Liver (tissue), 9 donors: ENCODE results near the gene PALM2AKAP2. TPM values are rescaled to one million over a fixed set of nuclear protein-coding genes. Genes with fewer than 3 reads are reported as not detected.

ENCODE experiments used
- DNase-seq: peaks from one replicate; pipeline ENCODE4 v3.0.0-alpha.2; 2017; ENCODE audit warnings: low spot score
- H3K27ac ChIP-seq, 2 donors: one replicate each; pipeline ENCODE4 v1.7.0; 2013; ENCODE audit warnings: inconsistent platforms in 2 of 2, low read length in 2 of 2, control low read depth in 1 of 2, low read depth in 1 of 2, mild to moderate bottlenecking in 1 of 2
- H3K27me3 ChIP-seq, 4 donors: one replicate each; pipeline versions ENCODE4 v1.6.1 to v1.7.0; 2013; ENCODE audit warnings: low read length in 3 of 4, inconsistent platforms in 1 of 4, mild to moderate bottlenecking in 1 of 4, moderate library complexity in 1 of 4; ENCODE audit not compliant: control insufficient read depth in 4 of 4, insufficient read depth in 4 of 4
- H3K36me3 ChIP-seq, 4 donors: one replicate each; pipeline versions ENCODE4 v1.6.1 to v1.7.0; 2013; ENCODE audit warnings: low read length in 3 of 4, mild to moderate bottlenecking in 3 of 4, low read depth in 1 of 4, moderate library complexity in 1 of 4; ENCODE audit not compliant: control insufficient read depth in 4 of 4, insufficient read depth in 3 of 4
- H3K4me1 ChIP-seq, 4 donors: one replicate each; pipeline versions ENCODE4 v1.6.1 to v1.7.0; 2013; ENCODE audit warnings: low read length in 3 of 4, mild to moderate bottlenecking in 3 of 4, moderate library complexity in 1 of 4; ENCODE audit not compliant: control insufficient read depth in 4 of 4, insufficient read depth in 4 of 4
- H3K4me3 ChIP-seq, 3 donors: one replicate each; pipeline versions ENCODE4 v1.6.1 to v1.7.0; 2013; ENCODE audit warnings: low read length in 3 of 3, control low read depth in 1 of 3, low read depth in 1 of 3, mild to moderate bottlenecking in 1 of 3
- H3K9ac ChIP-seq, 2 donors: one replicate each; pipeline ENCODE4 v1.7.0; 2013; ENCODE audit warnings: low read length in 2 of 2, mild to moderate bottlenecking in 2 of 2, moderate library complexity in 2 of 2, control low read depth in 1 of 2, low read depth in 1 of 2
- H3K9me3 ChIP-seq, 4 donors: one replicate each; pipeline versions ENCODE4 v1.6.1 to v1.7.0; 2013; ENCODE audit warnings: low read length in 3 of 4; ENCODE audit not compliant: control insufficient read depth in 4 of 4
- ATF3 ChIP-seq: IDR thresholded peaks from 2 replicates; pipeline ENCODE4 v1.6.1; 2016; ENCODE audit warnings: antibody characterized with exemption
- CTCF ChIP-seq: fragments of 150-350 bp; IDR thresholded peaks from 2 replicates; pipeline ENCODE4 v1.5.1; 2017; ENCODE audit warnings: improper control_type of control experiment, low read depth, low read length; ENCODE audit not compliant: missing input control
- EGR1 ChIP-seq, 2 donors: IDR thresholded peaks; 2 replicates each; pipeline ENCODE4 v1.6.1; 2016 to 2018; ENCODE audit warnings: antibody characterized with exemption in 2 of 2, low read depth in 2 of 2
- FOXA1 ChIP-seq: IDR thresholded peaks from 2 replicates; pipeline ENCODE4 v1.6.1; 2016; ENCODE audit warnings: antibody characterized with exemption
- FOXA2 ChIP-seq: IDR thresholded peaks from 2 replicates; pipeline ENCODE4 v1.6.1; 2016; ENCODE audit warnings: antibody characterized with exemption
- GABPA ChIP-seq, 2 donors: IDR thresholded peaks in 1 of 2; conservative IDR thresholded peaks in 1 of 2; 2 replicates each; pipeline ENCODE4 v1.6.1; 2016; ENCODE audit warnings: antibody characterized with exemption in 2 of 2, mild to moderate bottlenecking in 1 of 2, moderate library complexity in 1 of 2
- HNF4A ChIP-seq, 2 donors: conservative IDR thresholded peaks; 2 replicates each; pipeline ENCODE4 v1.6.1; 2016; ENCODE audit warnings: antibody characterized with exemption in 2 of 2, mild to moderate bottlenecking in 2 of 2
- HNF4G ChIP-seq: IDR thresholded peaks from 2 replicates; pipeline ENCODE4 v1.6.1; 2016; ENCODE audit warnings: antibody characterized with exemption
- JUND ChIP-seq, 2 donors: IDR thresholded peaks; 2 replicates each; pipeline ENCODE4 v1.6.1; 2016; ENCODE audit warnings: antibody characterized with exemption in 2 of 2
- MAX ChIP-seq: IDR thresholded peaks from 2 replicates; pipeline ENCODE4 v1.6.1; 2016; ENCODE audit warnings: antibody characterized with exemption
- NR2F2 ChIP-seq: IDR thresholded peaks from 2 replicates; pipeline ENCODE4 v1.6.1; 2016; ENCODE audit warnings: antibody characterized with exemption
- RAD21 ChIP-seq, 2 donors: IDR thresholded peaks; 2 replicates each; pipeline ENCODE4 v1.6.1; 2016; ENCODE audit warnings: antibody characterized with exemption in 2 of 2, mild to moderate bottlenecking in 2 of 2
- REST ChIP-seq: IDR thresholded peaks from 2 replicates; pipeline ENCODE4 v1.6.1; 2016; ENCODE audit warnings: antibody characterized with exemption, mild to moderate bottlenecking
- RXRA ChIP-seq, 2 donors: IDR thresholded peaks; 2 replicates each; pipeline ENCODE4 v1.6.1; 2017 to 2018; ENCODE audit warnings: antibody characterized with exemption in 2 of 2, mild to moderate bottlenecking in 1 of 2
- SP1 ChIP-seq: IDR thresholded peaks from 2 replicates; pipeline ENCODE4 v1.6.1; 2018; ENCODE audit warnings: antibody characterized with exemption, mild to moderate bottlenecking
- TAF1 ChIP-seq: conservative IDR thresholded peaks from 2 replicates; pipeline ENCODE4 v1.6.1; 2016; ENCODE audit warnings: antibody characterized with exemption, mild to moderate bottlenecking
- YY1 ChIP-seq: IDR thresholded peaks from 2 replicates; pipeline ENCODE4 v1.6.1; 2016; ENCODE audit warnings: antibody characterized with exemption, mild to moderate bottlenecking
- ZBTB33 ChIP-seq: IDR thresholded peaks from 2 replicates; pipeline ENCODE4 v1.6.1; 2016; ENCODE audit warnings: antibody characterized with exemption
- WGBS: extraction: QIAGEN DNeasy Blood & Tissue Kit; methylation state at CpG from one replicate; pipeline ENCODE4 v1.1.7; 2013; 5-methylcytosine and 5-hydroxymethylcytosine counted together
- polyA plus RNA-seq, 2 donors: library from polyadenylated mRNA; stranded (reverse) in 1 of 2; unstranded in 1 of 2; fragments of 200-250 nt in 1 of 2; fragments of >200 nt in 1 of 2; fragmentation: Nextera tagmentation in 1 of 2; extraction: Ambion mirVana in 1 of 2; gene quantifications; one replicate each; pipeline versions ENCODE4 v1.2.1 to v1.2.3, GENCODE V29; 2013 to 2015
- total RNA-seq, 2 donors: library from RNA; depleted of rRNA; stranded (reverse); fragments of >200 nt; gene quantifications; one replicate each; pipeline ENCODE4 v1.2.3, GENCODE V29; 2014
- donor health status: healthy.
- donor health status: healthy.
- donor health status: healthy.
- donor health status: healthy.
- donor health status: healthy.

Gene PALM2AKAP2
- total and polyA plus RNA-seq, 4 donors: 4.6 to 47.9 (median 6.2) TPM

GRCh38 chr9:109781541-109782197, 1.7 kb downstream of the PALM2AKAP2 start:
- Histone ChIP-seq H3K4me1 (peaks cover 4 to 48% (median 20%) of the 10 kb centered on the region in 4 donors), H3K27ac (peak overlapping the region; percentile 96 to 99), H3K9ac (peak overlapping the region; percentile 90 to 97), H3K9me3 (no peaks in the 10 kb centered on the region), H3K4me3 (peak overlapping the region; percentile 83 to 92 (median 84)), H3K27me3 (no peaks in the 10 kb centered on the region), H3K36me3 (peaks cover 0 to 3% (median 0%) of the 10 kb centered on the region in 4 donors)
- TF ChIP-seq TAF1 (no peak), HNF4A (conservative IDR thresholded peaks at IDR 0.05) (peak; percentile 14 to 30), EGR1 (IDR thresholded peaks at IDR 0.05; ENCODE audit: low read depth in 2 of 2) (no peak), YY1 (peak; percentile 77), JUND (IDR thresholded peaks at IDR 0.05) (no peak), RXRA (IDR thresholded peaks at IDR 0.05) (peak; percentile 38 to 47), SP1 (peak; percentile 20), MAX (no peak), NR2F2 (no peak), RAD21 (IDR thresholded peaks at IDR 0.05) (peak in 1 of 2 donors; percentile 28)
- 33% methylated on average over 4 of the region's 4 CpGs for WGBS
- no peak for DNase-seq

GRCh38 chr9:109787735-109788134, 7.7 kb downstream of the PALM2AKAP2 start:
- Histone ChIP-seq H3K4me1 (peaks cover 16 to 92% (median 67%) of the 10 kb centered on the region in 4 donors), H3K27me3 (no peaks in the 10 kb centered on the region), H3K27ac (peak overlapping the region; percentile 92 to 93), H3K4me3 (no peak overlapping the region), H3K9ac (no peak overlapping the region), H3K9me3 (no peaks in the 10 kb centered on the region), H3K36me3 (peaks cover 0 to 3% (median 0%) of the 10 kb centered on the region in 4 donors)
- WGBS: 43% methylated on average over 3 of the region's 3 CpGs
- TF ChIP-seq HNF4G: no peak
- peak in 1 of 2 donors; percentile 16 for TF ChIP-seq RAD21 (IDR thresholded peaks at IDR 0.05)
- TF ChIP-seq CTCF: no peak
- TF ChIP-seq FOXA2: no peak
- no peak for TF ChIP-seq NR2F2
- no peak for TF ChIP-seq ZBTB33
- TF ChIP-seq HNF4A (conservative IDR thresholded peaks at IDR 0.05): peak; percentile 26 to 63
- no peak for TF ChIP-seq MAX
- no peak for TF ChIP-seq REST
- no peak for TF ChIP-seq JUND (IDR thresholded peaks at IDR 0.05)
- TF ChIP-seq YY1: peak; percentile 39
- no peak for TF ChIP-seq GABPA (IDR thresholded peaks at IDR 0.05 in 1 of 2, conservative IDR thresholded peaks at IDR 0.05 in 1 of 2)
- TF ChIP-seq EGR1 (IDR thresholded peaks at IDR 0.05; ENCODE audit: low read depth in 2 of 2): no peak
- no peak for TF ChIP-seq FOXA1
- peak; percentile 11 for TF ChIP-seq SP1
- TF ChIP-seq ATF3: no peak
- TF ChIP-seq TAF1: no peak
- peak in 1 of 2 donors; percentile 56 for TF ChIP-seq RXRA (IDR thresholded peaks at IDR 0.05)
- DNase-seq: no peak
